Gastrocnemius medialis (tissue), 4 donors: ENCODE measurements around the gene KRT78. TPM values are rescaled to one million over a fixed set of nuclear protein-coding genes. Genes with fewer than 3 reads are reported as not detected.

Source experiments
- ATAC-seq, 2 donors: fragments of 150-250 bp; one replicate each; pipeline ENCODE4 v1.9.1; 2016
- DNase-seq, 2 donors: peaks; one replicate each; pipeline ENCODE4 v3.0.0-alpha.2; 2019
- H3K27ac ChIP-seq, 4 donors: fragments of 200-600 bp; sonication (generic); 1 replicate in 1 of 4; 2 replicates in 3 of 4; pipeline ENCODE4 v1.5.1; 2016 to 2018; ENCODE audit warnings: mild to moderate bottlenecking in 2 of 4, moderate library complexity in 1 of 4
- H3K27me3 ChIP-seq, 3 donors: fragments of 200-600 bp; sonication (generic) in 2 of 3; 1 replicate in 1 of 3; 2 replicates in 2 of 3; pipeline versions ENCODE4 v1.5.1 to v1.6.0; 2016 to 2019; ENCODE audit warnings: mild to moderate bottlenecking in 1 of 3, moderate library complexity in 1 of 3
- H3K36me3 ChIP-seq, 2 donors: fragments of 200-600 bp; sonication (generic) in 1 of 2; one replicate each; pipeline ENCODE4 v1.5.1; 2017 to 2018
- H3K4me1 ChIP-seq, 2 donors: fragments of 200-600 bp; sonication (generic) in 1 of 2; one replicate each; pipeline ENCODE4 v1.5.1; 2016 to 2017; ENCODE audit warnings: mild to moderate bottlenecking in 2 of 2
- H3K4me3 ChIP-seq, 4 donors: fragments of 200-600 bp; sonication (generic) in 3 of 4; 1 replicate in 1 of 4; 2 replicates in 3 of 4; pipeline ENCODE4 v1.5.1; 2016 to 2019; ENCODE audit warnings: mild to moderate bottlenecking in 2 of 4
- H3K9me3 ChIP-seq, 3 donors: fragments of 200-600 bp; sonication (generic) in 2 of 3; 1 replicate in 1 of 3; 2 replicates in 2 of 3; pipeline ENCODE4 v1.5.1; 2016 to 2019
- CTCF ChIP-seq, 5 experiments: fragments of 450-650 bp in 3 of 5; fragments of 200-600 bp in 2 of 5; sonication (generic) in 2 of 5; IDR thresholded peaks in 4 of 5; conservative IDR thresholded peaks in 1 of 5; 1 replicate in 4 of 5; 2 replicates in 1 of 5; pipeline ENCODE4 v1.5.1; 2016 to 2019; ENCODE audit warnings: antibody characterized with exemption in 5 of 5, mild to moderate bottlenecking in 3 of 5, moderate library complexity in 3 of 5
- POLR2A ChIP-seq, 2 donors: fragments of 450-650 bp; IDR thresholded peaks; one replicate each; pipeline ENCODE4 v1.6.1; 2017; ENCODE audit warnings: antibody characterized with exemption in 2 of 2, mild to moderate bottlenecking in 2 of 2, moderate library complexity in 2 of 2
- in situ Hi-C, 4 donors: fragments of 200-750 bp; cut with MboI; loops; one replicate each; pipeline versions ENCODE4 v1.15.0 to v1.8.0; 2017; ENCODE audit warnings: low sequenced_read_pairs in 4 of 4
- intact Hi-C: fragments of 100-400 bp; cut with DNase I; formaldehyde crosslinking; loops from one replicate; pipeline ENCODE4 v1.15.1; 2023; ENCODE audit warnings: low total_unique reads
- total RNA-seq, 4 donors: library from RNA; depleted of rRNA; stranded (reverse); fragments of >200 nt; gene quantifications; one replicate each; pipeline versions ENCODE4 v1.1.0 to v1.2.3, GENCODE V29; 2016

KRT78 gene
- total RNA-seq, 4 donors from 2014 or later, result not detected

DNA sequence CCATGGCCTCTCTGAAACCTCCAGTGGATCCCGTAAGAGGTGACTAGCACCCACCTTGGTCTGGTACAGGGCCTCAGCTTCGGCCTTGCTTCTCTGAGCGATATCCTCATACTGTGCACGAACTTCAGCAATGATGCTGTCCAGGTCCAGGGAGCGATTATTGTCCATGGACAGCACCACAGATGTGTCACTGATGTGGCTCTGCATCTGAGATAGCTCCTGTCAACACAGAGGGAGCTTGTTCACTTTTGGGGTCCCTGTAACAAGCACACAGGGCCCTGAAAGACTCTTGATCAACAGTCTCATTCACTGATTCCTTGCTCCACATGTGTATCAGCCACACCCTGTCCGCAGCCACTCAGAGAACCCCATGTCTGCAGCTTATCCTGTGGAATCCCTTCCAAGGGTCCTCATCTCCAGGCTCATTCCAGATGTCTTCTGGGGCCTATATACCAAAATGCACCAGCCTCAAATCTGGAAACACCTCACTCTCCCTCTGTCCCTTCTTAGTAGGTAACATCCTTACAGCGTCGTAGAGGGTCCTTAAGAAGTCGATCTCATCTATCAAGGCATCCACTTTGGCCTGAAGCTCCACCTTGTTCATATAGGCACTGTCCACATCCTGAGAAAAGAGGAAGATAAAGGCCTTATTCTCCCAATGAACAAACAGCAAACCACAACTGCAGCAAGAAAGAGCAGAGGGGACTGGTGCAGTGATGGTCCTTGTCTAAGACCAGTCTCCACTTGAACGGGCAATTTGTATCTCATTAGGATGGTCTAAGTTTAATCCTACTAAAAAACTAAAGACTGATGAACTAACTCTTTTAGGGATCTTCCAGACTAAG lies 56.4 kb downstream of the KRT78 start:
- no peaks in the 10 kb centered on the region for H3K9me3 ChIP-seq
- H3K36me3 ChIP-seq, result no peaks in the 10 kb centered on the region
- H3K4me3 ChIP-seq, result no peak overlapping the region
- DNase-seq (no peak), ATAC-seq (no peak)
- no peak for TF ChIP-seq POLR2A (IDR thresholded peaks at IDR 0.05)
- H3K4me1 ChIP-seq, result no peaks in the 10 kb centered on the region
- peaks cover 17 to 22% (median 19%) of the 10 kb centered on the region in 3 donors for H3K27me3 ChIP-seq
- in situ Hi-C loops (no loop called here), intact Hi-C loops (no loop called here)
- no peak overlapping the region for H3K27ac ChIP-seq

DNA sequence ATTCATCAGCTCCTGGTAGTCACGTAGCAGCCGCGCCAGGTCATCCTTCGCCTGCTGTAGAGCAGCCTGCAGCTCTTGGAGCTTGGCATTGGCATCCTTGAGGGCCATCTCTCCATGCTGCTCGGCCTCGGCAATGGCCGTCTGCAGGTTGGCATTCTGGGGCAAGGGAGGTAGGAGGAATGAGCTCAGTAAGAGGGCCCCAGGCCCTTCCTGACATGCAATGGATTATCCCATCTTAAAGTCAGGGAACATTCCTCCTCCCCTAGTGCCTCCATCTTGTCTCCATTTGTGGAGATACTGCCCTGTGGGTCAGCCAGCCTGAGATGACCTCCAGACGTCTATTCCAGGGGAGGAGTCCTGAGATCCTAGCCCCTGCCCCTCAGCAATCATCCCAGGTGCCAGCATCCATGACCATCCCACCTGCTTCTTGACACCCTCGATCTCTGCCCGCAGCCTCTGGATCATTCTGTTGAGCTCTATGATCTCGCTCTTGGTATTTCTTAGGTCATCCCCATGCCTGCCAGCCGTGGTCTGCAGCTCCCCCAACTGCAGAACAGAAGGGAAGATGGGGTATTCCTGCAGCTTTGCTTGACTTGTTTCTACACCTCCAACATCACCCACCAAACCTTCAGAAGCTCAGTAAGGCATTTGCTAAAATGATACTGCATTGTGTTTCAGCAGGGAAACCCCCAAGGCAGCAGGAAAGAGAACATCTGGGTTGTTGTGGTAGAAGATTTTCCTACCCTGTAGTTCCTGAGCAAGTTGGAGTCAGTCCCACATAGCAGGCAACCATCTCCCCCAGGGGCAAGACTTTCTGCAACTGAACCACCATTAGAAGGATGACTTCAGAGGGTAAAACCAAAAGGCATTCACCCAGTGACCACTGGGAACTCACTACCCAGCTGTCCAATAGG lies 57.3 kb downstream of the KRT78 start:
- in situ Hi-C loops, result no loop called here
- peaks cover 17 to 22% (median 19%) of the 10 kb centered on the region in 3 donors for H3K27me3 ChIP-seq
- TF ChIP-seq CTCF (IDR thresholded peaks at IDR 0.05 in 4 of 5, conservative IDR thresholded peaks at IDR 0.05 in 1 of 5) (no peak), POLR2A (IDR thresholded peaks at IDR 0.05) (no peak)

DNA sequence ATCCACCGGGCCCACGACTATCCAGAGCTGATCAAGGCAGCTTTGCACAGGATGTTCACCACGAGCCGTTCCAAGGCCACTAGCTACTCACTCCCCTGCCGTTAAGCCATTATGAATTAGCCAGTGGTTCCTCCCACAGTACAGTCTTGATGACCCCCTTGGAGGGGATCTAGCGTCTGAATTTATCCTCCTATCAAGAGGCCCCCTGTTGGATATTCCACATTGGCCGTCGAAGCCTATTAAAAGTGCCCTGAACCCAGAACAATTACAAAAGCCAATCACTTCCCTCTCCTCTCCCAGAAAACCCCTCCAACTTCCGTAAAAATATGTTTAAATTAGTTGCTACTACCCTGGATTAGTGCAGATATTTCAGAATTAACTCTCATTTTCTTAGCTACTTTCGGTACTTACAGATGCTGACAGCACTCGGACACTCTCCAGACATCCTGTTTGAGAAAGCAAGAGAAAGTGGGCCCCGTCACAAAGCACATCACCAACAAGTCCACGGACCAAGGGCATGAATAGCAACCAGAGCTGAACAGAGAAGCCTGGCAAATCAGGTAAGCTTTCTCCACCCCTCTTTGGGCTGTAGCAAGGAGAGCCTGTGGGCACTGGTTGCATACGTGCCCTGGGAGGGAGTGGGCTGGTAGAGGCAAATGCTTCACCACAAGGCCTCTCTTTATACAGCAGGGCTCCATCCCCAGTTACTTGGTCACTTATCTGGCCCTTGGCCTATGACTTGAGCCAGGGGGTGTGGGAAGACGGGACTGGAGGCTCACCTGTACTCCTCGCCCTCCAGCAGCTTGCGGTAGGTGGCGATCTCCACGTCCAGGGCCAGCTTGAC lies 58.1 kb downstream of the KRT78 start:
- intact Hi-C loops (no loop called here), in situ Hi-C loops (no loop called here)
- DNase-seq, result no peak
- H3K9me3 ChIP-seq, result no peaks in the 10 kb centered on the region
- ATAC-seq, result no peak
- no peaks in the 10 kb centered on the region for H3K36me3 ChIP-seq
- no peaks in the 10 kb centered on the region for H3K4me1 ChIP-seq
- H3K4me3 ChIP-seq, result no peak overlapping the region
- no peak overlapping the region for H3K27ac ChIP-seq
- H3K27me3 ChIP-seq, result peaks cover 17 to 22% (median 19%) of the 10 kb centered on the region in 3 donors
- no peak for TF ChIP-seq CTCF (IDR thresholded peaks at IDR 0.05 in 4 of 5, conservative IDR thresholded peaks at IDR 0.05 in 1 of 5)
- TF ChIP-seq POLR2A (IDR thresholded peaks at IDR 0.05), result no peak

More for the DNA sequence above, 57.3 kb downstream of the KRT78 start:
- no peak overlapping the region for H3K27ac ChIP-seq
- no peaks in the 10 kb centered on the region for H3K36me3 ChIP-seq
- ATAC-seq (no peak), DNase-seq (no peak)
- intact Hi-C loops, result no loop called here
- H3K9me3 ChIP-seq, result no peaks in the 10 kb centered on the region
- H3K4me1 ChIP-seq, result no peaks in the 10 kb centered on the region
- no peak overlapping the region for H3K4me3 ChIP-seq

- Histone ChIP-seq H3K9me3 (no peaks in the 10 kb centered on the region), H3K4me1 (no peaks in the 10 kb centered on the region), H3K36me3 (no peaks in the 10 kb centered on the region), H3K4me3 (no peak overlapping the region), H3K27me3 (peaks cover 19 to 22% (median 22%) of the 10 kb centered on the region in 3 donors), H3K27ac (no peak overlapping the region)
- TF ChIP-seq POLR2A (IDR thresholded peaks at IDR 0.05), result no peak
- in situ Hi-C loops, result no loop called here
- intact Hi-C loops, result no loop called here
- DNase-seq (no peak), ATAC-seq (no peak)
These were observed 59.0 kb downstream of the KRT78 start for GRCh38 chr12:52789637-52790426.
